Breast epithelium (tissue), 4 donors: ENCODE measurements around the gene OR6S1. TPM values are rescaled to one million over a fixed set of nuclear protein-coding genes. Genes with fewer than 3 reads are reported as not detected.
"Not testable (repeated sequence)": the region's sequence is repeated elsewhere in the genome, so short reads cannot be mapped to it uniquely, and the experiment has no call there.

ENCODE experiments used
- DNase-seq, 2 donors: peaks; one replicate each; pipeline ENCODE4 v3.0.0-alpha.2; 2019; ENCODE audit warnings: low spot score in 2 of 2
- H3K27ac ChIP-seq, 2 donors: fragments of 200-600 bp; sonication (generic) in 1 of 2; one replicate each; pipeline ENCODE4 v1.5.1; 2016 to 2019; ENCODE audit warnings: mild to moderate bottlenecking in 1 of 2
- H3K27me3 ChIP-seq, 2 donors: fragments of 200-600 bp; sonication (generic) in 1 of 2; one replicate each; pipeline versions ENCODE4 v1.5.1 to v1.6.0; 2017 to 2019; ENCODE audit warnings: control low read depth in 1 of 2, mild to moderate bottlenecking in 1 of 2
- H3K36me3 ChIP-seq: fragments of 200-600 bp; one replicate; pipeline ENCODE4 v1.5.1; 2019
- H3K4me1 ChIP-seq, 2 donors: fragments of 200-600 bp; sonication (generic); one replicate each; pipeline ENCODE4 v1.5.1; 2016 to 2019; ENCODE audit warnings: control low read depth in 1 of 2
- H3K4me3 ChIP-seq, 3 donors: fragments of 200-600 bp; sonication (generic); 1 replicate in 2 of 3; 2 replicates in 1 of 3; pipeline ENCODE4 v1.5.1; 2016 to 2019; ENCODE audit warnings: mild to moderate bottlenecking in 3 of 3, moderate library complexity in 2 of 3
- H3K9me3 ChIP-seq, 2 donors: fragments of 200-600 bp; sonication (generic) in 1 of 2; one replicate each; pipeline ENCODE4 v1.5.1; 2016 to 2019; ENCODE audit warnings: control low read depth in 1 of 2
- CTCF ChIP-seq, 3 donors: fragments of 450-650 bp; IDR thresholded peaks; one replicate each; pipeline ENCODE4 v1.5.1; 2016 to 2017; ENCODE audit warnings: antibody characterized with exemption in 3 of 3, mild to moderate bottlenecking in 3 of 3, moderate library complexity in 3 of 3
- POLR2A ChIP-seq: fragments of 450-650 bp; IDR thresholded peaks from one replicate; pipeline ENCODE4 v1.6.1; 2016; ENCODE audit warnings: antibody characterized with exemption, mild to moderate bottlenecking, moderate library complexity
- POLR2AphosphoS5 ChIP-seq, 3 donors: sonication (generic); formaldehyde crosslinking; IDR thresholded peaks; one replicate each; pipeline ENCODE4 v1.6.1; 2017; ENCODE audit warnings: antibody characterized with exemption in 3 of 3
- intact Hi-C: fragments of 100-400 bp; cut with DNase I; formaldehyde crosslinking; loops from one replicate; pipeline ENCODE4 v1.15.1; 2023; ENCODE audit warnings: low total_unique reads
- total RNA-seq, 3 donors: library from RNA; depleted of rRNA; stranded (reverse); fragments of >200 nt; gene quantifications; one replicate each; pipeline ENCODE4 v1.1.0, GENCODE V29; 2016

The OR6S1 gene
- total RNA-seq, 3 donors from 2014 or later = not detected

GRCh38 chr14:20620798-20621478, 20.6 kb downstream of the OR6S1 start:
- TF ChIP-seq POLR2A (no peak), POLR2AphosphoS5 (IDR thresholded peaks at IDR 0.05) (no peak), CTCF (IDR thresholded peaks at IDR 0.05) (no peak)
- H3K36me3 ChIP-seq = no peaks in the 10 kb centered on the region
- intact Hi-C loops = no loop called here
- no peak for DNase-seq
- no peaks in the 10 kb centered on the region for H3K4me1 ChIP-seq
- no peak overlapping the region for H3K4me3 ChIP-seq
- peaks cover 0 to 5% of the 10 kb centered on the region in 2 donors for H3K27me3 ChIP-seq
- H3K9me3 ChIP-seq = no peaks in the 10 kb centered on the region
- H3K27ac ChIP-seq = no peak overlapping the region

- DNase-seq, intact Hi-C loops: not testable (repeated sequence)
These were observed 21.8 kb downstream of the OR6S1 start for GRCh38 chr14:20619688-20620087.

GRCh38 chr14:20618271-20618749, 23.2 kb downstream of the OR6S1 start:
- Histone ChIP-seq H3K4me1 (no peaks in the 10 kb centered on the region), H3K9me3 (no peaks in the 10 kb centered on the region), H3K27me3 (no peaks in the 10 kb centered on the region), H3K27ac (no peak overlapping the region), H3K36me3 (no peaks in the 10 kb centered on the region), H3K4me3 (no peak overlapping the region)
- no peak for TF ChIP-seq POLR2AphosphoS5 (IDR thresholded peaks at IDR 0.05)
- no peak for TF ChIP-seq CTCF (IDR thresholded peaks at IDR 0.05)
- no peak for TF ChIP-seq POLR2A
- intact Hi-C loops = no loop called here
- DNase-seq = no peak

More at GRCh38 chr14:20619688-20620087, 21.8 kb downstream of the OR6S1 start:
- not testable (repeated sequence) for H3K36me3 ChIP-seq, H3K4me3 ChIP-seq, H3K4me1 ChIP-seq, H3K9me3 ChIP-seq, H3K27ac ChIP-seq, H3K27me3 ChIP-seq

- no peaks in the 10 kb centered on the region for H3K4me1 ChIP-seq
- H3K36me3 ChIP-seq = no peaks in the 10 kb centered on the region
- DNase-seq = no peak
- H3K9me3 ChIP-seq = no peaks in the 10 kb centered on the region
- no peak overlapping the region for H3K27ac ChIP-seq
- H3K27me3 ChIP-seq = no peaks in the 10 kb centered on the region
- TF ChIP-seq POLR2A = no peak
- TF ChIP-seq POLR2AphosphoS5 (IDR thresholded peaks at IDR 0.05) = no peak
- no peak for TF ChIP-seq CTCF (IDR thresholded peaks at IDR 0.05)
- intact Hi-C loops = no loop called here
- no peak overlapping the region for H3K4me3 ChIP-seq
These were observed 24.1 kb downstream of the OR6S1 start for GRCh38 chr14:20617138-20618003.

- no peak for DNase-seq
- intact Hi-C loops = no loop called here
- Histone ChIP-seq H3K9me3 (no peaks in the 10 kb centered on the region), H3K4me3 (no peak overlapping the region), H3K27me3 (no peaks in the 10 kb centered on the region), H3K36me3 (no peaks in the 10 kb centered on the region), H3K27ac (no peak overlapping the region), H3K4me1 (no peaks in the 10 kb centered on the region)
- TF ChIP-seq CTCF (IDR thresholded peaks at IDR 0.05) (no peak), POLR2AphosphoS5 (IDR thresholded peaks at IDR 0.05) (no peak), POLR2A (no peak)
These were observed 25.5 kb downstream of the OR6S1 start for GRCh38 chr14:20615996-20616395.
